IPS DF 19.7 (cell line): ENCODE measurements around the gene LRP10.

Experiments
- DNase-seq: peaks from one replicate; pipeline ENCODE4 v3.0.0-alpha.2; 2013; ENCODE audit warnings: low read depth, low spot score

The LRP10 gene

GRCh38 chr14:22915886-22916521 is 44.5 kb downstream of the LRP10 start:
- no peak for DNase-seq

DNA sequence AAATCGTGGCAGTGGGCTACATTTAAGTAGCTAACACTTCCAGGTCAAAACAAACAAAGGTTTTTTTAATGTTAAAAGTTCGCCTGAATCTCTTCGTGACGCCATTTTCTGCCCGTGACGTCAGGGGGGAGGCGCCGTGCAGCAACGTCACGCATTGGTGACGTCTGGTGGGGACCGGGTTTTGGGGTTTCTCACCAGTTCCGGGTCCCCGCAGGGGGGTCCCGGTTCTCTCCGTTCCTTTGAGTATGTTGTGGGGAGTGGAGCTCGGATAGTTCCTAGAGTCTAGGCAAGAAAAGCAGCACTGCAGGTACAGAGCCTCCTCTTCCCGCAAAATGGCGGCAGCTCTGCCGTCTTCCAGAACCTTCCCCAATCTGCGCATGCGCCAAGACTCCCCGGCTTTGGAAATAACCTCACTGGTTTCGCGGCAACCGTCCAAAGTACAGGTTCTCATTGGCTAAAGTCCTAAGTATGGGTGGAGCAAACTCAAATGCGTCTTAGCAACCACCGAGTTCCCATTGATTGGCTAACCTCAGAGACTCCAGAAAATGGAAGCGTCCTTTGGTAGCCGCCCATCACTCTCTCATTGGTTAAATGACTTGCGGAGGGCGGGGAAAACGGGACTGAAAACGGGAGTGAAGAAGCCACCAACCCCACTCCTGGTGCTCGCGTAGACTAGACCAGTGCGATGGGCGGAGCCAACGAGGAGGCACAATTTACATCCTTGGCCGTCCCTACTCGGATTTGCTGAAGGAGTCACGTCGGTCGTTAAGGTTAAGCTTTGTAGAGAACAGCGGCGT is 47.5 kb downstream of the LRP10 start, which contains the start of gene RBM23:
Gene RBM23 (minus strand): TSS at position 346 of the 797 bp plus-strand sequence.
- DNase-seq, result peak; percentile 100

DNA sequence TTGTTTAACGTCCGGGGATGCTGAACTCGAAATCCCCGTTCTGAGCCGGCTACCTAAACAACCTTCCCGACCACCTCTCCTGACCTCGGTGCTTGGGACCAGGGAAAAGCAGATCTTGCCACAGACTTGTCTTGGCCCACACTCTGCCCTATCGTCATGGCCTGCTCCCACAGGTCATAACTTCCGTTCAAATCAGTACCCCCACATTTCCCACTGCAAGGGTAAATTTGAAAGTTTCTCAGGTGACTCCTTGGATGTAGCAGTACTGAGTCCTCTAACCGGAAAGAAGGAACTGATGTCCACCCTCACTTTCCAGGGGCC is 48.0 kb downstream of the LRP10 start:
- DNase-seq, result no peak

GRCh38 chr14:22920697-22921096 is 49.2 kb downstream of the LRP10 start:
- no peak for DNase-seq

DNA sequence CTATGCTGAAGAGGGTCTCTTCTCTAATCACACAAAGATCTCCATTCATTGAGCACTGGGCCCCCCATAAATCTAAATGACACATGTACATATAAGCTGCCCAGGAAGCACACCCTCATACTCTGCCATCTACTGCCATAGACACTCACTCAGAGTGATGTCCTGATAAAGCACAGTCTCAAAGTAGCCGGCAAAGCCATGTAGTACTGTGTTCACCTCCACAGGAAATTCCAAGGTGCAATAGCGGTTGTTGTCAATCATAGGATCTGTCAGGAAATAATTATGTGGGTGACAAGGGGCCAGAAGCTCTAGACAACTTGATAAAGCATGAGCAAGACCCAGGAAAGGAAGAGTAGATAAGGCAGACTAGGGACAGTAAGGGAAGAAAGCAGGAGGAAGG is 50.8 kb downstream of the LRP10 start:
- no peak for DNase-seq

DNA sequence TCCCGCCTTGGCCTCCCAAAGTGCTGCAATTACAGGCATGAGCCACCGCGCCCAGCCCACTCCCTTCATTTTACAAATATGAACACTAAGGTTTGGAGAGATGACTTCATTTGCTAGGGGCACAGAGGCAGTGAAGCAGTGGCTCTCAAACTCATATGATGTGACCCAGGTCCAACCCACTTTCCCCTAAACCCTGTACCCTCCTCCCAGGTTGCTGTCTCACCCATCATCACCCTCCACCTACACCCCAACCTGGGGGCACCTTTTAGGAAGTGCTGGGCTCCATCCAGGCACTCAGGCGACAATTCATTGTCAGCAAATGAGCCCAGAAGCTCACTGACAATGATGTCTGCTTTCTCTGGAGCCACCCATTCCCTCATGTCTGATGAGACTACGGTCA is 52.2 kb downstream of the LRP10 start:
- DNase-seq, result no peak

DNA sequence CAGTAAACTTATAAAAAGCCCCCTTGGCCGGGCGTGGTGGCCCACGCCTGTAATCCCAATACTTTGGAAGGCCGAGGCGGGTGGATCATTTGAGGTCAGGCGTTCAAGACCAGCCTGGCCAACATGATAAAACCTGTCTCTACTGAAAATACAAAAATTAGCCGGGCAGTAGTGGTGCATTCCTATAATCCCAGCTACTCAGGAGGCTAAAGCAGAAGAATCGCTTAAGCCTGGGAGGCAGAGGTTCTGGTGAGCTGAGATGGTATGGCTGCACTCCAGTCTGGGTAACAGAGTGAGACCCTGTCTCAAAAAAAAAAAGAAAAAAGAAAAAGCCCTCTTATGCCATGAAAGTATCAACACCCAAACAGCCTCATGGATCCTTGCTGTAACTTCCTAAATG is 54.0 kb downstream of the LRP10 start:
- no peak for DNase-seq

DNA sequence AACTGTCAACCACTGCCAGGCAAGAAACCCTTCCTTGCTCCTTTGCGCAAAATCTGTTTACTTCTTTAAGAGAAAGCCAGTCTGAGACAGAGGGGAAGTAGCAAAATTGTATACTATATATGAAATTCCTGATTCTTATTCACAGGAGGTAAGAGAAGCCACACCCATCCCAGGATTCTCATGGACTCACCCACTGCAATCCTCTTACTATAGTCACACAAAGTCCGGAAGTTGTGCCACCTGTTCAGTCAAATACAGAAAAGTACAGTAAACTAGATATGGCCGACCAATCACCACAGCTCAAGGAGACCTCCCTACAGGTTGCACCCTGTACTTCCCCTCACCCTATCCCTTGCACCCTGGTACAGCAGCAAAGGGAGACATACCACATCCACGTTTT is 54.8 kb downstream of the LRP10 start:
- no peak for DNase-seq

- DNase-seq, result no peak
Observed at GRCh38 chr14:22928237-22929103, 56.9 kb downstream of the LRP10 start.

- peak; percentile 99 for DNase-seq
Observed at GRCh38 chr14:22929104-22929960, 57.8 kb downstream of the LRP10 start, which contains the start of gene PRMT5. TSS of gene PRMT5 (minus strand) at chr14:22929376. CDS start at chr14:22929361, 15 bp downstream.

DNA sequence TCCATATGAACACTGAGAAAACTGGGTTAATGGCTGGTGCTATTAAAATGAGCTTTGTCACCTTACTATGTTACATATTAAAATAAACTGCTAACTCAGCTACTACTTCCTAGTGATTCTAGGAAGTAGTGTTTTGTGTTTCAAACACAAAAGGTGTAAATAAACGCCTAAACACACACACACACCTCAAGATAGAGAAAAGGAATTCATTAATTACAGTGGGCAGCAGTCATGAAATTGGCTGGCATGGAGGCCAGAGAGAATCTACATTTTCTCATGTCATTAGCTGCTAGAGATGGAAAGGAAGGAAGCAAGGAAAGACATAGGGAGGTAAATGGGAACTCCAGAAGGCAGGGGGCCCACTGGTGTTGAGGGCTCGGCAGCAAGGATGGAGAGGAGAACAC is 58.4 kb downstream of the LRP10 start:
- no peak for DNase-seq
